Fibroblast of lung (primary cell): Measurements from ENCODE around the gene PRRC1. TPM values are rescaled to one million over a fixed set of nuclear protein-coding genes. Genes with fewer than 3 reads are reported as not detected.

ENCODE experiments used
- DNase-seq, 2 donors: peaks; one replicate each; pipeline versions ENCODE4 v3.0.0 to v3.0.0-alpha.2; 2010; ENCODE audit warnings: low read depth in 2 of 2
- H2AFZ ChIP-seq: 2 replicates; pipeline ENCODE4 v1.5.1; 2012; ENCODE audit warnings: low read length, control low read depth, inconsistent platforms
- H3K27ac ChIP-seq: 2 replicates; pipeline ENCODE4 v1.5.1; 2011; ENCODE audit warnings: low read length, control low read depth; ENCODE audit not compliant: insufficient read depth
- H3K27me3 ChIP-seq: 2 replicates; pipeline ENCODE4 v1.5.1; 2011; ENCODE audit warnings: mild to moderate bottlenecking, low read length; ENCODE audit not compliant: control insufficient read depth, insufficient read depth
- H3K36me3 ChIP-seq: 2 replicates; pipeline ENCODE4 v1.5.1; 2011; ENCODE audit warnings: low read length; ENCODE audit not compliant: control insufficient read depth, insufficient read depth
- H3K4me1 ChIP-seq: 2 replicates; pipeline ENCODE4 v1.5.1; 2011; ENCODE audit warnings: low read length; ENCODE audit not compliant: control insufficient read depth, insufficient read depth; ENCODE audit errors: extremely low read depth
- H3K4me2 ChIP-seq: 2 replicates; pipeline ENCODE4 v1.5.1; 2011; ENCODE audit warnings: low read length, control low read depth; ENCODE audit not compliant: insufficient read depth; ENCODE audit errors: extremely low read depth
- H3K4me3 ChIP-seq, 4 experiments: fragments of 200-600 bp in 1 of 4; sonication (generic) in 1 of 4; replicated peaks in 1 of 4; 2 replicates each; pipeline ENCODE4 v1.5.1; 2011 to 2016; ENCODE audit warnings: low read length in 4 of 4, low read depth in 3 of 4, mild to moderate bottlenecking in 3 of 4, control low read depth in 2 of 4, inconsistent platforms in 1 of 4, mixed read lengths in 1 of 4; ENCODE audit not compliant: insufficient read depth in 1 of 4; ENCODE audit errors: control extremely low read depth in 1 of 4
- H3K79me2 ChIP-seq: 2 replicates; pipeline ENCODE4 v1.5.1; 2012; ENCODE audit warnings: mild to moderate bottlenecking, low read length, inconsistent platforms; ENCODE audit not compliant: control insufficient read depth, insufficient read depth
- H3K9ac ChIP-seq: 2 replicates; pipeline ENCODE4 v1.5.1; 2011; ENCODE audit warnings: mild to moderate bottlenecking, low read length, control low read depth; ENCODE audit not compliant: insufficient read depth
- H3K9me3 ChIP-seq: 2 replicates; pipeline ENCODE4 v1.5.1; 2012; ENCODE audit warnings: low read depth, low read length; ENCODE audit not compliant: control insufficient read depth, insufficient read depth
- H4K20me1 ChIP-seq: 2 replicates; pipeline ENCODE4 v1.5.1; 2011; ENCODE audit warnings: low read length; ENCODE audit not compliant: control insufficient read depth, insufficient read depth; ENCODE audit errors: extremely low read depth
- CTCF ChIP-seq, 2 donors: IDR thresholded peaks in 1 of 2; conservative IDR thresholded peaks in 1 of 2; 1 replicate in 1 of 2; 2 replicates in 1 of 2; pipeline ENCODE4 v1.5.1; 2011 to 2012; ENCODE audit warnings: low read length in 2 of 2, control low read depth in 1 of 2, inconsistent platforms in 1 of 2, low read depth in 1 of 2, mild to moderate bottlenecking in 1 of 2
- EZH2 ChIP-seq: IDR thresholded peaks from 2 replicates; pipeline ENCODE4 v1.5.1; 2012; ENCODE audit warnings: low read length, control low read depth, mild to moderate bottlenecking; ENCODE audit errors: missing control alignments
- polyA plus RNA-seq, 2 donors: library from polyadenylated mRNA; depleted of rRNA in 1 of 2; stranded (reverse) in 1 of 2; unstranded in 1 of 2; fragments of >200 nt; gene quantifications; 2 replicates each; pipeline ENCODE4 v1.2.1, GENCODE V29; 2011 to 2012; ENCODE audit warnings: missing spikeins in 1 of 2
- total RNA-seq: library from RNA; depleted of rRNA; stranded (reverse); fragments of >200 nt; gene quantifications from 2 replicates; pipeline ENCODE4 v1.2.1, GENCODE V29; 2014

PRRC1 gene
- total and polyA plus RNA-seq, 2 donors (not counting 1 experiment from before 2014, with no cell fraction given): 44.3 to 125 TPM

- Histone ChIP-seq H3K9me3 (no peaks in the 10 kb centered on the region), H3K79me2 (no peaks in the 10 kb centered on the region), H3K4me2 (no peak overlapping the region), H3K36me3 (no peaks in the 10 kb centered on the region), H3K27ac (no peak overlapping the region), H4K20me1 (no peaks in the 10 kb centered on the region), H3K4me1 (no peaks in the 10 kb centered on the region), H2AFZ (no peak overlapping the region), H3K4me3 (no peak overlapping the region), H3K27me3 (no peaks in the 10 kb centered on the region), H3K9ac (no peak overlapping the region)
- peak; percentile 13 to 24 for DNase-seq
- TF ChIP-seq EZH2: no peak
- no peak for TF ChIP-seq CTCF (conservative IDR thresholded peaks at IDR 0.05 in 1 of 2, IDR thresholded peaks at IDR 0.05 in 1 of 2; ENCODE audit: low read depth in 1 of 2, low read length in 2 of 2)
These were observed 60.0 kb downstream of the PRRC1 start for GRCh38 chr5:127577458-127577857.

GRCh38 chr5:127580731-127581130 lies 63.3 kb downstream of the PRRC1 start:
- Histone ChIP-seq H3K4me3 (no peak overlapping the region), H3K27me3 (no peaks in the 10 kb centered on the region), H3K79me2 (no peaks in the 10 kb centered on the region), H4K20me1 (no peaks in the 10 kb centered on the region), H3K27ac (no peak overlapping the region), H2AFZ (no peak overlapping the region), H3K9me3 (no peaks in the 10 kb centered on the region), H3K4me1 (no peaks in the 10 kb centered on the region), H3K36me3 (no peaks in the 10 kb centered on the region), H3K4me2 (no peak overlapping the region), H3K9ac (no peak overlapping the region)
- TF ChIP-seq CTCF (conservative IDR thresholded peaks at IDR 0.05 in 1 of 2, IDR thresholded peaks at IDR 0.05 in 1 of 2; ENCODE audit: low read depth in 1 of 2, low read length in 2 of 2): no peak
- TF ChIP-seq EZH2: no peak
- no peak for DNase-seq

- Histone ChIP-seq H2AFZ (no peak overlapping the region), H3K9ac (no peak overlapping the region), H4K20me1 (no peaks in the 10 kb centered on the region), H3K4me1 (no peaks in the 10 kb centered on the region), H3K27me3 (no peaks in the 10 kb centered on the region), H3K4me2 (no peak overlapping the region), H3K9me3 (no peaks in the 10 kb centered on the region), H3K27ac (no peak overlapping the region), H3K36me3 (no peaks in the 10 kb centered on the region), H3K4me3 (no peak overlapping the region), H3K79me2 (no peaks in the 10 kb centered on the region)
- TF ChIP-seq CTCF (conservative IDR thresholded peaks at IDR 0.05 in 1 of 2, IDR thresholded peaks at IDR 0.05 in 1 of 2; ENCODE audit: low read depth in 1 of 2, low read length in 2 of 2) (no peak), EZH2 (no peak)
- DNase-seq: no peak
These were observed 64.0 kb downstream of the PRRC1 start for GRCh38 chr5:127581450-127581849.
